ENCODE data around the gene FMC1.
"Not testable (repeated sequence)": the region's sequence is repeated elsewhere in the genome, so short reads cannot be mapped to it uniquely, and the experiment has no call there.

The FMC1 gene, protein sequence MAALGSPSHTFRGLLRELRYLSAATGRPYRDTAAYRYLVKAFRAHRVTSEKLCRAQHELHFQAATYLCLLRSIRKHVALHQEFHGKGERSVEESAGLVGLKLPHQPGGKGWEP

DNA sequence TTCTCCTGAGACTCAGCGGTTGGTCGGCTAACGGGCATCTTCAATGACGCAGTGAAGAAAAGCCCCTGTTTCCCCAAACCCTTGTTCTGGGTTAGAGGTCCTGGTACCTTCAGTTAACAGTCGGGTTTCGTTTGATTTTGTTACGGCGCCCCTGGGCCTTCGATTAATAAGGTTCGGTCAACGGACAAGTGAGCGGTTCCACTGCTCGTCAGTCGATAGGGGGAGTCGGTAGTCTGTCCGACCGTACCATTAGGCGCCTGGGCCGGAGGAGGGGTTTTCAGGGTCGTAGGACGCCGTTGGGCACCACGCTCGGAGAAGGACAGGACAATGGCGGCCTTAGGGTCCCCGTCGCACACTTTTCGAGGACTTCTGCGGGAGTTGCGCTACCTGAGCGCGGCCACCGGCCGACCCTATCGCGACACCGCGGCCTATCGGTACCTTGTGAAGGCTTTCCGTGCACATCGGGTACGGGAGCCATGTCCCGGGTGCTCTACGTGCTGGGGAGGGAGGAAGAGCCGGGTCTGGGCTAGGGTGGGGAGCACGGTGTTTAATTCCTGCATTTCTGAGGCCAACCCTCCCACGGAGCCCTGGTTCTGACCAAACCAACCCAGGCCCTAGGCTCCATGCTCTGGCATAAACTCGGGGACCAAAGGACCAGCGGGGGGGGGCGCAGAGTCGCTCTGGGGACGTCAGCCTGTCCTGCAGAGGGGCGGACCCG is at the start of gene FMC1:
Gene FMC1, plus strand, starts transcription at position 280 of the 718 bp plus-strand sequence. Its CDS starts 48 bp downstream, at position 328.
- peak; percentile 86 to 91 for DNase-seq

DNA sequence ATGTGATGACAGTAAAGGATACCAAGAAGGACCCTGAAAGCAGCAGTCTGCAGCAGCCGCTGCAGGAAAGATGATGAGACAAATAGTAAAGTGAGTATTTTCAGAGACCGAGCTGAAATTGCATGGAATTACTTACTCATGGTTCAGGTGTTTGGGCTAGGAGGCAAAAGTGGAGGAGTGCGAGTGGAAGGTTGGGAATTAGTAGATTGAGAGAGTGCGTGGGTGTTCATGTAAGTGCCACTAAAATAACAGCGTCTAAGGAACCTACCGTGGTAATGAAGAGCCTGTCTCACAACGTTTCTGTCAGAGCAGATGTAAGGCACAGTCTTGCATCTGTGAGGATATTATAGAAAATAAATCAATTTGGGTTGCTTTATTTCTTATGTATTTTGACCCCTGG is 48.3 kb upstream of the FMC1 start:
- no peak for DNase-seq

DNA sequence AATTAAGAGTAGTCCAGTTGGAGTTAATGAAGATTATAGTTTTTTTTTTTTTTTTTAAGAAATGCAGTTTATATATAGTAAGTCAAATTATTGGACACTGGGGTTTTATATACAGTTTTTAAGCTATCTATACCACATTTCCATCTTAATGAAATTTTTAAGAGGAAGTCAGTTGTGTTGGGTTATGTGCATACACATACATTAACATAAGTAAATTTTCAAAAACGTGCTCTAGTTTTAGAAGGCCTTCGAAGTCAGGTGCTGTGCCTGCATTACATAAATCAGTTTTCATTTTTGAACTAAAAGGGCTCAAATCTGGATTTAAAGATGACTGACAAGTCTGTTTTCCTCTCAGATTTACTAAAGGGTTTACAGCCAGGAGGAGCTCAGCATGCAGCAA is 47.6 kb upstream of the FMC1 start:
- DNase-seq: no peak

DNA sequence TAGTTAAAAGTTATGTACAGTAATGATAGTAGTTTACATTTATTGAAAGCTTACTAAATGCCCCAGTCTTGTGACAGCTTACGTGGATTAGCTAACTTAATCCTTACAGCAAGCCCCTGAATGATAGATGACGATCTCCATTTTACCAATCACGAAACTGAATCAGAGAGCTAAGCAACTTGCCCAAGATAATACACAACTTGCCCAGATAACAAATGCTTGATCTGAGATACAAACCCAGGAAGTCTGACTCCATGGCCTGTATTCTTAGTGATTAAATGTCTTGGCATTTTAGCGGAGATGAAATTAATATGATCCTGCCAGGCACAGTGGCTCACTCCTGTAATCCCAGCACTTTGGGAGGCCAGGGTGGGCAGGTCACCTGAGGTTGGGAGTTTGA is 46.9 kb upstream of the FMC1 start:
- no peak for DNase-seq

DNA sequence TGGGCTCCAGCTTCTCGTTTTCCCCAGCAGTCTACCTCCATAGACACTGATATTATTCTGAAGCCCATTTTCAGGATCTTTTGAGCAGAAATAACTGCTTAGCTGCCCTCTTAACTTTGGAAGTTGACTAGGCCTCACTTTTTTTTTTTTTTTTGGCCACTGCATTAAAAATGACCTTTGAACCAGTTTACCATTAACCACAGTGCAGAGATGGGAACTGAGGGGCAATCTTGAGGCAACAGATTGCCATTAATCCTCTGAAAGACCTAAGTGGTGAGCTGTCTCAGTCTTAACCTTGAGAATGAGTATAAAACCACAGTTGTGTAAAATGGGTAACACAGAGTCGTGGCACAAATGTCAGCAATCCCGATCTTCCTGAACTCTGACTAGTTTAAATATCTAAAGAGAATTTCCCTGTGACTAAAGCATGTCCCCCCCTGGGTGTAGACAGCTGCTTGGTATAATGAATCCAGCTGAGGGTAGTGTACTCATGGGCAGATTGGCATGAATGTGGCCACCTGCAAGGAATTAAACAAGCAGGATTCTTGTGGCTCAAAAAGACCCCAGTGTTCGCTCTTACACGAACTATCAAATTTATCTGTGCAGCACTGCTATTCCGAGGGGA is 46.1 kb upstream of the FMC1 start:
- no peak for DNase-seq

DNA sequence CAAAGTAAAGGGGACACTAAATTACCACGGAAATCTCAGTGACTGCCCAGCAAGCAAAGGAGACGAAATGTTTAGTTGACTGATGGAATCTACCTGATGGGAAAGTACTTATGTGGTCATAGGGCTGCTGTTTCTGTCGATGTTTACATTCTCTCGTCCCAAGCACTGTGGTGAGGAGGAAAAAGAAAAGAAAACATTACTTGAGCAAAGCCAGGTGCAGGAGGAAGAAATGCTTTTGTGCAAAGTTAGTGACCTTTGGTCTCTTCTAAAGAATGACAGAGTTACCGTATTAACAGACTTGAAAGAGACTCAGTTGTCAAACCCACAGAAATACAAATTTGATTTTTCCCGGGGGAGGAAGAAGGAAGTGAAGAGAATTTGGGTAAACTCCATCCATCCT is 43.3 kb upstream of the FMC1 start:
- no peak for DNase-seq

DNA sequence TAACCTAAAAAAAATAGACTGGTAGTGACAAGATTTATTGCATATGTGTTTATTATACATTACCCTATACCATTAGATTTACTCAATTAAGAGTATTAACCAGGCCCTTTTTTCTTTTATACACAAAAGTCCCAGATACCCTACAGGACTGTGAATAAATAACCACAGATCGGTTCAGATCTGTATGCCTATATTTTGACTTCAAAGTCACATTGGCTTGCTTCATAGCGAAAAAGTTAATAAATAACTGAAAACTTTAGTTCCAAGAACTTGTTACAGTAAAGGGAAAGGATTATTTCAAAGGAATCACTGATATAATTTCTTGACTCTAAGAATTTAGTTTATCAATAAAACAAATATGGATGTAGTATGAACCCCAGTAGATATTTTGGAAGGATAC is 41.8 kb upstream of the FMC1 start:
- no peak for DNase-seq

DNA sequence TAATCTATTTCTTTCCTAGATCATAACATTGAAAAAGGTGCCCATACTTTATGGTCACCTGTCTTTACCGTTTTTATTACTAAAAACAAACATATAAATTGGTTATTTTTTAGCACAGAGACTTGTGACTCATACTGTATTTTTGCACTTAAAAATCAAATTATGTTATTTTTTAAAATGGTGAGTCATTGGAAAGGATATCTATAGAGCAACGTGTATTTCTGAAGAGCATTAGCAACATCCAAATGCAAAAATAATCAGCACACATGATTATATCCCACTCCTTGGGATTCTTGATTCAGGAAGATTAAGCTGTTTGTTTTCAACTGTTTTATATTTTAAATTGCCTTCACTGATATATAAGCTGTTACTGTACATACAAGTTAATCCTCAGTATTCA is 40.7 kb upstream of the FMC1 start:
- DNase-seq: no peak

DNA sequence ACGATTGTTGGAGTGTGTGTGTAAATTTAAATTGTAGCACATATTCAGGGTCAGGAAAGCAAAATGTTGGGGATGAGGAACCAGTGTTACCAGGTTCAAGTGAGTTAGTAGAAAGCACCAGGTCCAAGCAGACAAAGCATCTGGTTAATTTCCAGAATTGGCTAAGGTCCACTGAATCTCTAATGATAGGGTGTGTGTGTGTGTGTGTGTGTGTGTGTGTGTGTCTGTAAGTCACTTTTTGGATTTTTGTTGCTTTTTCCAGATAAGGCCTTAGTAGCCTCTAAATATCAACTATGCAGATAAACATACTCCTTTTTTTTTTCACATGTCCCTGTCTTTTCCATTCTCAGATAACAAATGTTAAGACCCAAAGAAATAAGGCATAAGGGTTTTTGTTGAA is 36.6 kb upstream of the FMC1 start:
- no peak for DNase-seq

DNA sequence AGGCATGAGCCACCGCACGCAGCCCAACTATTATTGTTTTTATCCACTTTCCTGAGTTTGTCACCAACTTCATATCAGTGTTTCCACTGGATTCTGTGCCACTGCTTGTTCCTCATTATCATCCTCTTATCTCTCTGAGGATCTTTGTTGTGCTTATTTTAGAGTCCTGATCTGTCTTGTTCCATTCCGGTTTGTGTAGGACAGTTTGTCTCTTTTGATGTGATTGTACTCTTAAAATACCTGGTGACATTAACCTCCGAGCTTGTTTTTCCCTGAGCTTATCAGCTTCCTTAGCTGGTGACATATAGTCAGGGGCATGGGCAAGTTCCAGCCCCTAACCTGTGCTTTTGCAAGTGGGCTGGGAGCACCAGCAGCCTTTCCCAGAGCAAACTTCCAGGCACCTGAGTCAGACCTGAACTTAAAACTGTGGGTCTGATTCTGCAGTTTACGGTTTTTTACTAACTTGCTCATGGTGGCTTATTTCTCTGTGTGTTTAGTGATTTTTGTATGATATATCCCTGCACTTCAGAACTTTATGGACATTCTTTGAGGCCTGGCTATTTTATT is 23.1 kb upstream of the FMC1 start:
- no peak for DNase-seq

DNA sequence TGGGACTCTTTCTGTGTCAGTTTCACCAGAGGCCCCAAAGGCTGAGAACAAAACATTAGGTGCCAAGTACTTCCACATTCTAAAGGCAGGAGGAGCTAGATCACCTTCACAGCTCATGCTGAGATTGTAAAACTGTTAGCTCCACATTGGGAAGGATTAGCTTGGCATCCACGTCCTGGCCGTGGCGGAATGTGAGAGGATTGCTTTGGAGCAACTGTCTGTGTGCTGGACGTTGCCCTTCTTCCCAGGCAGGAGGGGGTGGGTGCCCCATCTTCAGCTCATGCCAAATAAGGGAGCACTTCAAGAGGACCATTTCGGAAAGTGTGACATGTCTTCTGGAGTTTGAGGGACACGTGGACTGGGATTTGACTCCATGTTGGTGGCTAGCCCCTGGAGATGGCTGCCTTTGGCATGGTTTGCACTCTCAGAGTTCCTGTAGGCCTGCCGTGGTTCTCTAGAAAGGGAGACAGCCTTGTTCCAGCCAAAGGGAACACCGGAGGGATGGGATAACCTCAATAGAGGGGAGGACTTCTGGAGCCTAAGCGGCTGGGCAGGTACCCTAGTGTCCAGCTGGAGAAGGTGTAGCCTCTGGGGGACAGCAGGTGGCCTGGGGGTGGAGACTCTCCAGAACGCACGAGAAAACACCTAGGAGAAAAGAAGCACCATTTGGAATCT is 19.9 kb upstream of the FMC1 start:
- no peak for DNase-seq

DNA sequence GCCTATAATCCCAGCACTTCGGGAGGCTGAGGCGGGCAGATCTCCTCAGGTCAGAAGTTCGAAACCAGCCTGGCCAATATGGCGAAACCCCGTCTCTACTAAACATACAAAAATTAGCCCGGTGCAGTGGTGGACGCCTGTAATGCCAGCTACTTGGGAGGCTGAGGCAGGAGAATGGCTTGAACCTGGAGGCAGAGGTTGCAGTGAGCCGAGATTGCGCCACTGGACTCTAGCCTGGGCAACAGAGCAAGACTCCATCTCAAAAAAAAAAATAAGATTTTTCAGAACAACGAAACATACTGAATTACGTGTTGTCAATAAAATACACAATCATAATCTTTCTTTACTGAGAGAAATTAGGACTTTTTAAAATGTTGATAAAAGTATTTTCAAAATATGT is 16.4 kb upstream of the FMC1 start:
- DNase-seq: not testable (repeated sequence)

DNA sequence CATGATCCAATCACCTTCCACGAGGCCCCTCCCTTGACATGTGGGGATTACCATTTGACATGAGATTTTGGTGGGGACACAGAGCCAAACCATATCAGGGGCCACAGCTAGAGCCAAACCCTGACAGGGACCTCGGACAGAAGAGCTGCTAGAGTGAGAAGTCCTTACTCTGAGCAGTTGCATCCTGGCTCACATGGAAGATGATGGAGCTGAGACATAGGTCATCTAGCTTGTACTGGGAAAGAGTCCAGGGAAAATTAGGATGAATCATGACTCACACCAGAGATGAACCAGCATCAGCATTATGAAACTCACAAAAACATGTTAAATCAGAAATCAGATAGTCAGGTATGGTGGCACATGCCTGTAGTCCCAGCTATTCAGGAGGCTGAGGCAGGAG is 12.8 kb upstream of the FMC1 start:
- no peak for DNase-seq

DNA sequence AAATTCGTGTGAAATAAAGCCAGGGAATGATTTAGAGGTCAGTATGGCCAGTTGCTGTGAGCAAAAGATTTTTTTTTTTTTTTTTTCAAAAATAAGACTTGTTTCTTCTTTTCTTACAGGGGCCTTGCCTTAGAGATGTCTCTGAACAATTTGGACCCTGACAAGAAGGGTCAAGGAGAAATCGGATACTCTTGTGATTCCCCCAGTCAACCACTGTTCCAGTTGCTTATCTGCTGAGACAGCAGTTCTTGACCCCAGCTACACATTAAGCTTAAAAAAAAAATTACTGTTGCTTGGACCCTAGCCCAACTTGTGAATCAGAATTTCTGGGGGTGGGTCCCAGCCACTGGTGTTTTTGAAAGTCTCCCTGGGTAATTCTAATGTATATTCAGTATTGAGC is 12.0 kb upstream of the FMC1 start:
- no peak for DNase-seq

DNA sequence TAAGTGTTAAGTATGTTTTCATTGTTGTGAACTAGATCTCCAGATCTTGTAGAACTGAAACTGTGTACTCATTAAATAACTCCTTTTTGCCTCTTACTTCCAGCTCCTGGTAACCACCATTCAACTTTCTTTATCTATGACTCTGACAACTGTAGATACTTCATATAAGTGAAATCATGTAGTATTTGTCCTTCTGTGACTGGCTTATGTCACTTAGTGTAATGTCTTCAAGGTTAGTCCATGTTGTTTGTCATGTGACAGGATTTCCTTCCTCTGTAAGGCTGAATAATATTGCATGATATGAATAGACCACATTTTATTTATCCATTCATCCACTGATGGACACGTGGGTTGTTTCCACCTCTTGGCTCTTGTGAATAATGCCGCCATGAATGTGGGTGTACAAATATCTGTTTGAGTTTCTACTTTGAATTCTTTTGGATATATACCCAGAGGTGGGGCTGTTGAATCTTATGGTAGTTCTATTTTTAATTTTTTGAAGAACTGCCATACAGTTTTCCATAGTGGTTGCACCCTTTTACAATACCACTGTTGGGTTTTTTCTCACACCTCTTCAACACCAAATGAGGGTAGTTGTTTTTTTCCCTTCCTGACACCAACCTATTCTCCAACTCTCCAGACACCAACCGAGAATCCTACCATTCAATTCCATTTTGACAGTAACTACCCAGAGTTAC is 10.7 kb upstream of the FMC1 start:
- no peak for DNase-seq

DNA sequence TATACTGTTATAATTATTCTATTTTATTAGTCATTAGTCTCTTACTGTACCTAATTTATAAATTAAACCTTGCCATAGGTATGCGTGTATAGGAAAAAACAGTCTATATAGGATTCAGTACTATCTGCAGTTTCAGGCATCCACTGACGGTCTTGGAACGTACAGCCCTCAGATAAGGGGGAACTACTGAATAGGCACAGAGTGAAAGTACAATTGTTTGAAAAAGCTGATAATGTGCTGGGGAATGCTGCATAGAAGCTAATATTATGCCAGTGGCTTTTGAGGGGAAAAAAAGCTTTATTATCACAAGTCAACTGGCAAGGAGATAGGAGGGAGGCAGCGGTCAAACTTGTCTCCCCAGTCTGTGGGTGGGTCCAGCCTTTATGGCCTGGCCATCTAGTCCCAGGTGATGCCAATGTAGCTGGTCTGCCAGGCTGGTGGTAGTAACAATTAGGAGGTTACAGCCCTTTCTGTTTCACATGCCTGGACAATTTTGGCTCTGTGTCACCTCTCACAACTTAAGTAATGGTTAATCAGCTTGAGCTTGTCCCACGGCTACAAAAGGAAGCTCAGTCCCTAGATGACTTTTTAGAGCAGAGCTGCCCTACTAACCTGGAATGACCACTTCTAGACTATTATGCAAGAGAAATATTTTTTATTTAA is 8.3 kb upstream of the FMC1 start:
- DNase-seq: no peak

DNA sequence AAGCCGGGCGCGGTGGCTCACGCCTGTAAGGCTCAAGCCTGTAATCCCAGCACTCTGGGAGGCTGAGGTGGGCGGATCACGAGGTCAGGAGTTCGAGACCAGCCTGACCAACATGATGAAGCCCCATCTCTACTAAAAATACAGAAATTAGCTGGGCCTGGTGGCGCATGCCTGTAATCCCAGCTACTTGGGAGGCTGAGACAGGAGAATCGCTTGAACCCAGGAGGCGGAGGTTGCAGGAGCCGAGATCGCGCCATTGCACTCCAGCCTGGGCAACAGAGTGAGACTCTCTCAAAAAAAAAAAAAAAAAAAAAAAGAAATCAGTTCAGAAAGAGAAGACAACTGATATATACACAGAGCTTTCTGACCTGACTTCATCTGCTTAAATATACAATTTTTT is 7.7 kb upstream of the FMC1 start:
- DNase-seq: not testable (repeated sequence)

DNA sequence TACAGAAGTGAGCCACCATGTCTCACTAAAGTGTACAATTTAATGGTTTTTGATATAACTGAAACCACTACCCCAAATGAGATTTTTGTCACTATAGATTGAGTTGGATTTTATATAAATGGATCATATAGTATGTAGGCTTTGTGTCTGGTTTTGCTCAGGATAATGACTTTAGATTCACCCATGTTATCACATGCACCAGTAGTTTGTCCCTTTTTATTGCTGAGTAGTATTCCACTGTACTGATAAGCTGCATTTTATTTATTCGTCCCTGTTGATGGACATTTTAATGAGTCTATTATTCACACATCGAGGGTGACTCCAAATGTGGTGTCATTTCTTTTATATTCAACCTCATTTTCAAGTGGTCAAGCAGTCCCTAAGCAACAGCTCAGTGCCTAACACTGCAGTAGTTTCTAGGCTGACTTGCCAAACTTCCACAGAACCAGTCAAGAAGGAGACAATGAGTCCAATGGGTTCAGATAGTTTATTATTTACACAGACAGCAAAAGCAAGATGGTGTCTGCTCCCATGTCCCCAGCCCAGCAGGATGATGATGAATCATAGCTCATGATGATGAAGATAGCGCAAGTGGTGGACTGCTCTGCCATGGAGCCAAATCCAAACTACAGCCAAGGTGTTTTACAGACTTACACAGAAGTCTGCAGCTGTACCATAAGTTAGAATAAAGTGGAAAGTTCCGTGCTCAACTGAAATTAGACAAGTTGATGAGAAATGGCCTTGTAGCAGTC is 6.6 kb upstream of the FMC1 start:
- DNase-seq: no peak

DNA sequence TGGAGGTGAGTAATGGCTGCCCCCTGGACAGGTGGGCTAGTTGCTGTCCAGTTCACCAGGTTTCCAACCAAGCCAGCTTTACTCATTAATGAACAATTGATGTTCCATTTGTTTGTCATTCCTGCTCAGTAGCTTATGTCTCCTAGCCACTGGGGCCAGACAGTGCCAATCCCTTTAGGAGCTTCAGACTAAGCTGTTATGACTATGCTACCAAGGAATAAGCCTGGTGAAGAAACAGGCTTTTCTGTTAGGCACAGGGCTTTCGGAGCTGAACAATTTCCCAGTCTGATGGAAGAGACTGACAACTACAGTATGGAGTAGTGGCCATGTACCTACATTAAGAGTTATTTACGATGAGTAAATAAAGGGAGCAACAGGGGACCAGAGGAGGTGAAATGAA is 2.1 kb upstream of the FMC1 start:
- no peak for DNase-seq

DNA sequence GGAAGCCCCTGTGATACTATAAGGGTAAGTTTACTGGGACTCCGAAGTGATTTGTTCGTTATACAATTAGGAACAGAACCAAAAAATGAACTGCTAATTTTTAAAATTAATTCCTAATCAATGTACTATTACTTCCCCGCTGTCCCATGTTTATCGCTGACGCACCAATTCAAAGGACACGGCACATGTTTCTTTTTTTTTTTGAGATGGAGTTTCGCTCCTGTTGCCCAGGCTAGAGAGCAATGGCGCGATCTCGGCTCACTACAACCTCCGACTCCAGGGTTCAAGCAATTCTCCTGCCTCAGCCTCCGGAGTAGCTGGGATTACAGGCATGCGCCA is 1.5 kb upstream of the FMC1 start:
- peak in 1 of 2 donors; percentile 7 for DNase-seq

DNA sequence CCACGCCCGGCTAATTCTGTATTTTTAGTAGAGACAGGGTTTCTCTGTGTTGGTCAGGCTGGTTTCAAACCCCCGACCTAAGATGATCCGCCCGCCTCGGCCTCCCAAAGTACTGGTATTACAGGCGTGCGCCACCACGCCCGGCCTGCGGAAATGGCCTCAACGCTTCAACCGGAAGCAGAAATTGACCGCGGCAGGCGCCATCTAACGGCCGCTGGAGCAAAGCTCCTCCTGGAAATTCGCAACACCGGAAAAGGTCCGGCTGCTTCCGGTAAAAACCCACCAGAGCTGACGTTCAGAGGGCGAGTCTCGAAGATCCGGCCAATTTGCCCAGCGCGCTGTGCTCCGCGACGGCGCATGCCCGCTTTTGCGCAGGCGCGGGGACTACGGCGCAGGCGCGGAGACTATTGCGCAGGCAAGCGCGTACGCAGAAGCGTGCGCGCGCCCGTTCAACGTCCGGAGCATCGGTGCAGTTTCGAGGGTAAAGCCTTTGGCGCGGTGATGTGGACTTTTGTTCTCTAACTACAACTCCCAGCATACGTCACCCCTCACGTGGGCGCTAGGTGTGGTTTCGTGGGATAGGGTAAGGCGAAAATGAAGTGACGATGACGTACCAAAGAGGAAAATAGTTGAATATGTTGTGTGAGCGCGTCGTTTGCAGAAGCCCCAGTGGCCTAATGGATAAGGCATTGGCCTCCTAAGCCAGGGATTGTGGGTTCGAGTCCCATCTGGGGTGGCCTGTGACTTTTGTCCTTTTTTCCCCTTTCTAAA is 915 bp upstream of the FMC1 start:
- DNase-seq: peak; percentile 99
